SKM-1 treated with dmso at 0.1 percent for 144 hours (cell line): ENCODE results near the gene GOLGA6C.
"Not testable (repeated sequence)": the region's sequence is repeated elsewhere in the genome, so short reads cannot be mapped to it uniquely, and the experiment has no call there.

Source experiments
- DNase-seq: peaks from one replicate; lab custom pipeline; 2025; ENCODE audit not compliant: unreplicated experiment; lab: John Stamatoyannopoulos, UW

Gene GOLGA6C, protein sequence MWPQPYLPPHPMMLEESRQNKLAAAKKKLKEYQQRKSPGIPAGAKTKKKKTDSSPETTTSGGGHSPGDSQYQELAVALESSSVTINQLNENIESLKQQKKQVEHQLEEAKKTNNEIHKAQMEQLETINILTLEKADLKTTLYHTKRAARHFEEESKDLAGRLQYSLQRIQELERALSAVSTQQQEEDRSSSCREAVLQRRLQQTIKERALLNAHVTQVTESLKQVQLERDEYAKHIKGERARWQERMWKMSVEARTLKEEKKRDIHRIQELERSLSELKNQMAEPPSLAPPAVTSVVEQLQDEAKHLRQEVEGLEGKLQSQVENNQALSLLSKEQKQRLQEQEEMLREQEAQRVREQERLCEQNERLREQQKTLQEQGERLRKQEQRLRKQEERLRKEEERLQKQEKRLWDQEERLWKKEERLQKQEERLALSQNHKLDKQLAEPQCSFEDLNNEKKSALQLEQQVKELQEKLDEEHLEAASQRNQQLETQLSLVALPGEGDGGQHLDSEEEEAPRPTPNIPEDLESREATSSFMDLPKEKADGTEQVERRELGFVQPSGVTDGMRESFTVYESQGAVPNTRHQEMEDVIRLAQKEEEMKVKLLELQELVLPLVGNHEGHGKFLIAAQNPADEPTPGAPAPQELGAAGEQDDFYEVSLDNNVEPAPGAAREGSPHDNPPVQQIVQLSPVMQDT

GRCh38 chr15:75258034-75258433 is at the start of gene GOLGA6C:
Gene GOLGA6C, plus strand, starts transcription at chr15:75258334. Its CDS starts 265 bp downstream, at chr15:75258599.
- not testable (repeated sequence) for DNase-seq

- no peak for DNase-seq
These were observed 49.4 kb upstream of the GOLGA6C start for GRCh38 chr15:75208501-75209288.

- DNase-seq = no peak
These were observed 48.9 kb upstream of the GOLGA6C start for GRCh38 chr15:75209289-75209676.

- DNase-seq = no peak
These were observed 47.3 kb upstream of the GOLGA6C start for GRCh38 chr15:75210811-75211230.

DNA sequence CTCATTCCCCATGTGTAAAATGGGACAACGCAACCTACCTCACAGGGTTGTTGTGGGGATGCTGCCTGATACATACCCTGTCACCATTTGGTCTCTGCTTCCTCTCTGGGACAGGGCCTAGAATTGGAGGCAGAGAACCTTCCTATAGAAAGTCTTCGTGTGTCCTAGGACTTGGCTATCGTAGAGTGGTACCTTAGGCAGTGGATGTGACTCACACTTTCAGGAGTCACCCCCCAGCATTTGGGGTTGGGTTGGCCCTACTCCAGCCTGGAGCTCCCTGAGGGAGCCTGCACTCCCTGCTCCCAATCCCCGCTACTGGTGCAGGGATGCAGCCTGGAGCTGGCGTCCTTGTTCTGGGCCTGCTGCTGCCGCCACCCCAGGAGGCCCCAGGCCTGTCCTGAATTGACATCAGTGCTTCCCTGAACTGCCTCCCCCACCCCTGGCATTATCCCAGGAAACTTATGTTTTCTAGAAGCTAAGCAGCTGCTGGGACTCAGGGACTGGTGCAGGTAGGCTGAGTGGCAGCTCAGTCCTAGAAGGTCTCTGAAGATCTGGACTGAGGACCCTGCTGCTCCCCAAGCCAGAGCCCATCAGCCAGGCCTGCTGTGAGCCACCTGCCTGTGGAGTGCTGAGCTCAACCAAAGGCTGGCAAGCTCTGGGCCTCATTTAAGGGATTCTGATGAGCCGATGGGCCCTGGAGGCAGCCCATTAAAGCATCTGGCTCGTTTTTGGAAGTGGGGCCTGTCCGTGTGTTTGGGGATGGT is 46.5 kb upstream of the GOLGA6C start:
- no peak for DNase-seq

DNA sequence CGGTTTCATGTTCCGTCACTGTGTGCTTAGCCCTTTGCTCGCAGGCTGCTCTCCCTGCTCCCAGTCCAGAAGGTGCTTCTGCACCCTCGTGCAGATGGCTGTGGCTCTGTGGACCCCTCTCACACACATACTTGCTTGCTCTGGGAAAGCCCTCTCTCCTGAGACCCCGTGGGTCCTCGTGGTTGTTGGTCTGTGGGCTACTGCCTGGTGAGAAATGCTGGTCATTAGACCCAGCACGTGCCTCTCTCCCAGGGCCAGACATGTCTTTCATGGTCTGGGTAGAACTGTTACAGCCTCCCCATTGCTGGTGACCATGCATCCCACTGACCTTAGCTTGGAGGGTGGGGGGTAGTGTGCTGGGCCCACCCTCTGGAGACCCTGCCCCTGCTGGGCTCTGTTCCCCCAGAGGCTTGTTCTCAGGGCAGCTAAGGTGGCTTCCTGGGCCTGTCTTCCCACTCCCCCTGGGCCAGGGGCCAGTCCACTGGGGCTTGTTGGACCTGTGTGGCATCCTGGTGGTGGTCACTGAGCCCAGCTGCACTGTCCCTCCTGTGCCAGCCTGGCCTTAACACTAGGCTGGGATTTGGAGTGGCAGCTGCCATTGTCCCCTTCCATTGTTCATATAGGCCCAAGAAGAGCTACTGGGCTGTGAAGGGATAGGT is 45.8 kb upstream of the GOLGA6C start:
- no peak for DNase-seq

DNA sequence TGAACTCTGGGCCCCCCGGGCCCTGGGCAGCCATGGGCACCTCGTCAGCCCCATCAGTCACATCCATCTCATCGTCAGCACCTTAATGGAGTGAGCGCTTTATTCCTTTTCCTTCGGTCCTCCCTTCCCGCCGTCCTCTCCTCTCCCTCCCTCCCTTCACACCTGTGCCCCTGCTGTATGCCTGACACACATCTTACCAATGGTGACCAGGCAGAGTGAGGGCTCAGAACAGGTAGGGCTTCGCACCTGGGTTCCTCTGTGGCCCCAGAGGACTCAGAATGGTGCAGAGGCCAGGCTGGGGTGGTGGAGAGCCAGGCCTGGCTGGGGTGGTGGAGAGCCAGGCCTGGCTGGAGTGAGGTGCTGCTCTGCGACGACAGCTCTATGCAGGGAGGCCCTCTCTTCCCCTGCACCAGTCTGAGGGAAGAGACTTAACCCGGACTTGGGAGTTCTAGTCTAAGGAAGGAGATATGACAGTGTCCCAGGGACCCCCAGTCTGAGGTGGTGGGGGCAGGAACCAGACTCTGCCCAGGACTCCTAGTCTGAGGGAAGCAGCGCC is 44.8 kb upstream of the GOLGA6C start:
- no peak for DNase-seq

GRCh38 chr15:75213768-75214221 is 44.3 kb upstream of the GOLGA6C start:
- no peak for DNase-seq

- no peak for DNase-seq
These were observed 43.6 kb upstream of the GOLGA6C start for GRCh38 chr15:75214293-75215096.

DNA sequence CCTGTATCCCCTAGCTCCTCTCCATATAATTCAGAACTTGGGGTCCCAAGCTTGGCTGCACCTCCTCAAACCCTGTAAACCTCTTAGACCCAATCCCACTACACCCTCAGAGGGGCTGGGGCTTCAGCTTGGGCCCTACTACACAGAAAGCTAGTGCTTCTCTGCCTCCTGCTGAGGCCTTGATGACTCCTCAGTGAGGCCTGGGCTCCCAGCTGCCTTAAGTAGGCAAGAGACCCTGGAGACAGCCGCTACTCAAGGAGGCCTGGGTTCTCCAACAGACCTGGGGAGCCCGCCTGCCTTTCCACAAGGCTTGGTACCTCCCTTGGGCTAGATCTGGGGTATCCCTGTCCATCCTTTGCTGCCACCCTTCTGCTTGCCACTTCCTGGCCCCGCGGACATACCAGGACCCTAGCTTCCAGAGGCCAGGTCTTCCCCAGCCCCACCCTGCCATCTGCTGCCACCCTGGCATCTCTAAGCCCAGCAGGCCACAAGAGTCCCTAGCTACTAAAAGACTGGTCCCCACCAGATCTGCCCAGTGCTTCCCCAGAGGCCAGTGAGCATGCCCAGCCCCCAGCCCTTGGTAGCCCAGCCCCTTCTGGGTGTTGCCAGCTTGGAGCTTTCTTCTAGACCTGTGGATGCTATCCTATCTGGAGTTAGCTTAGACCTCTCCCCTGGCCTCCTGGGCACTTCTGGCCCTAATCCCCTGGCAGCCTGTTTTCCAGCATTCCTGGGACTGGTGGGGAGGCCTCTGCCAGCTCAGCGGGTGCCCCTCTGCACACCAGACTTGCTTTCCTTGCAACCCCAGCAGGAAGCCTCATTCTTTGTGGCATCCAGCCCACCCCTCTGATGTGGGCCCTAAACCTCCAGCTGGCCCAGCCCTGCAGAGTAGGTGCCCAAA is 42.8 kb upstream of the GOLGA6C start:
- DNase-seq = no peak

GRCh38 chr15:75217012-75217411 is 41.1 kb upstream of the GOLGA6C start:
- DNase-seq = no peak

GRCh38 chr15:75217574-75217973 is 40.6 kb upstream of the GOLGA6C start:
- not testable (repeated sequence) for DNase-seq

GRCh38 chr15:75219507-75219929 is 38.6 kb upstream of the GOLGA6C start:
- not testable (repeated sequence) for DNase-seq

- no peak for DNase-seq
These were observed 34.4 kb upstream of the GOLGA6C start for GRCh38 chr15:75223688-75224087.

GRCh38 chr15:75224281-75224680 is 33.9 kb upstream of the GOLGA6C start:
- no peak for DNase-seq

GRCh38 chr15:75225102-75225836 is 32.9 kb upstream of the GOLGA6C start:
- not testable (repeated sequence) for DNase-seq
